HEK293 (cell line): Measurements from ENCODE around the gene CDK14.

ENCODE experiments used
- CTCF ChIA-PET: fragments of 350-600 bp; formaldehyde crosslinking; extraction: SDS; loops from one replicate; lab custom pipeline; 2021; ENCODE audit warnings: antibody characterized with exemption; lab: Yijun Ruan, JAX
- POLR2A ChIA-PET: fragments of 300-600 bp; formaldehyde crosslinking; extraction: SDS; loops from one replicate; lab custom pipeline; 2020; ENCODE audit warnings: antibody characterized with exemption, inconsistent platforms; lab: Yijun Ruan, JAX
- H3K27ac ChIP-seq: fragments of 200-500 bp; sonication (Bioruptor generic); 2 replicates; pipeline ENCODE4 v1.5.1; 2014; ENCODE audit warnings: low read depth, low read length, control low read depth, inconsistent platforms; ENCODE audit errors: extremely low read depth
- H3K36me3 ChIP-seq, 2 experiments: fragments of 200-500 bp in 1 of 2; sonication (Bioruptor generic) in 1 of 2; 1 replicate in 1 of 2; 2 replicates in 1 of 2; pipeline ENCODE4 v1.5.1; 2014 to 2017; ENCODE audit warnings: inconsistent platforms in 2 of 2, low read length in 2 of 2; ENCODE audit not compliant: control insufficient read depth in 2 of 2, insufficient read depth in 1 of 2
- H3K4me1 ChIP-seq: fragments of 200-500 bp; sonication (Bioruptor generic); 2 replicates; pipeline ENCODE4 v1.5.1; 2014; ENCODE audit warnings: mild to moderate bottlenecking, low read length, inconsistent platforms; ENCODE audit not compliant: control insufficient read depth, insufficient read depth
- H3K4me3 ChIP-seq: 2 replicates; pipeline ENCODE4 v1.5.1; 2011; ENCODE audit warnings: low read depth, mild to moderate bottlenecking, control low read depth, low read length, moderate library complexity
- H3K9me3 ChIP-seq: fragments of 200-500 bp; sonication (Bioruptor generic); 2 replicates; pipeline ENCODE4 v1.5.1; 2014; ENCODE audit warnings: low read depth, low read length, inconsistent platforms; ENCODE audit not compliant: control insufficient read depth, insufficient read depth
- GLIS1 ChIP-seq: fragments of 450-650 bp; formaldehyde crosslinking; IDR thresholded peaks from 2 replicates; pipeline ENCODE4 v1.5.1; 2016; ENCODE audit warnings: missing biosample characterization, missing genetic modification characterization
- KLF16 ChIP-seq: fragments of 450-650 bp; formaldehyde crosslinking; IDR thresholded peaks from 2 replicates; pipeline ENCODE4 v1.5.1; 2017; ENCODE audit warnings: missing biosample characterization, missing genetic modification characterization
- PRDM2 ChIP-seq: fragments of 450-650 bp; formaldehyde crosslinking; IDR thresholded peaks from 2 replicates; pipeline ENCODE4 v1.5.1; 2016; ENCODE audit warnings: missing biosample characterization, missing genetic modification characterization, borderline replicate concordance
- SALL2 ChIP-seq: fragments of 450-650 bp; formaldehyde crosslinking; IDR thresholded peaks from 2 replicates; pipeline ENCODE4 v1.5.0; 2017; ENCODE audit warnings: missing biosample characterization, mild to moderate bottlenecking, missing genetic modification characterization, borderline replicate concordance
- ZBTB44 ChIP-seq: fragments of 450-650 bp; IDR thresholded peaks from 2 replicates; pipeline ENCODE4 v1.5.1; 2018; ENCODE audit warnings: missing biosample characterization, mild to moderate bottlenecking, missing genetic modification characterization
- ZNF155 ChIP-seq: fragments of 450-650 bp; formaldehyde crosslinking; IDR thresholded peaks from 2 replicates; pipeline ENCODE4 v1.5.1; 2016; ENCODE audit warnings: missing biosample characterization, missing genetic modification characterization
- ZNF350 ChIP-seq: fragments of 450-650 bp; formaldehyde crosslinking; IDR thresholded peaks from 2 replicates; pipeline ENCODE4 v1.5.0; 2017; ENCODE audit warnings: missing biosample characterization, mild to moderate bottlenecking, missing genetic modification characterization
- ZNF677 ChIP-seq: fragments of 450-650 bp; IDR thresholded peaks from 2 replicates; pipeline ENCODE4 v1.5.0; 2018; ENCODE audit warnings: missing biosample characterization, mild to moderate bottlenecking, missing genetic modification characterization, moderate library complexity
- ZNF843 ChIP-seq: fragments of 450-650 bp; formaldehyde crosslinking; IDR thresholded peaks from 2 replicates; pipeline ENCODE4 v1.5.1; 2016; ENCODE audit warnings: missing biosample characterization, missing genetic modification characterization
- TF ChIP-seq, protein P1 (sequence below): fragments of 450-650 bp; formaldehyde crosslinking; IDR thresholded peaks from 2 replicates; pipeline ENCODE4 v1.5.1; 2016; ENCODE audit warnings: missing biosample characterization, missing genetic modification characterization
- TF ChIP-seq, protein P2 (sequence below): fragments of 450-650 bp; formaldehyde crosslinking; IDR thresholded peaks from 2 replicates; pipeline ENCODE4 v1.5.1; 2016; ENCODE audit warnings: missing biosample characterization, missing genetic modification characterization
- TF ChIP-seq, protein P3 (sequence below): fragments of 450-650 bp; formaldehyde crosslinking; IDR thresholded peaks from 2 replicates; pipeline ENCODE4 v1.5.1; 2016; ENCODE audit warnings: missing biosample characterization, missing genetic modification characterization

CDK14 gene

DNA sequence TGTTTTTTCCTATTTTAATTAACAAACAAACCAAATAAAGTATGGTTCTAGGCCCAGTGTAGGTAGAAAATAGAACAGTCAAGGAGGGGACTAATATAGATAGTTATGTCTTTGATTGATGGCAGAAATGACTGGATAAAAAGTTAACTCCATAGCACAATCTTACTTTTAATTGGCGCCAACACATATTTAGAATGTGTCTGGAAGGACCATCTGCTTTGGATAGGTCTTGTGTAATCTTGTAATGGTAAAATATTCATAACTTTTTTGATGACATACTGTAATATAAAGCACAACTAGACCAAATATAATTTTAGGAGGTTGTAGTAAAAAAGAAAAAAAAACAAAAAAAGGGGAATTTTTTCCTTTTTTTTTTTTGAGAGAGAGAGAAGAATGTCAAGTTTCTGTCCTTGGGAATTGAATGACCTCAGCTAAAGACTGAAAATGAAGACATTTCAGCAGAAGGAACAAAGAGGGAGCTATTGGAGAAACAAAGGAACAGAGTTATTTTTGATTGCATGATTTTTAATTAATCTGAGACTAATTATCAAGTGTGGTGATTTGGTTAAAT is 193.7 kb downstream of the CDK14 start (continued):
- TF ChIP-seq, protein P1, sequence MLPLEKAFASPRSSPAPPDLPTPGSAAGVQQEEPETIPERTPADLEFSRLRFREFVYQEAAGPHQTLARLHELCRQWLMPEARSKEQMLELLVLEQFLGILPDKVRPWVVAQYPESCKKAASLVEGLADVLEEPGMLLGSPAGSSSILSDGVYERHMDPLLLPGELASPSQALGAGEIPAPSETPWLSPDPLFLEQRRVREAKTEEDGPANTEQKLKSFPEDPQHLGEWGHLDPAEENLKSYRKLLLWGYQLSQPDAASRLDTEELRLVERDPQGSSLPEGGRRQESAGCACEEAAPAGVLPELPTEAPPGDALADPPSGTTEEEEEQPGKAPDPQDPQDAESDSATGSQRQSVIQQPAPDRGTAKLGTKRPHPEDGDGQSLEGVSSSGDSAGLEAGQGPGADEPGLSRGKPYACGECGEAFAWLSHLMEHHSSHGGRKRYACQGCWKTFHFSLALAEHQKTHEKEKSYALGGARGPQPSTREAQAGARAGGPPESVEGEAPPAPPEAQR (tag by site-specific recombination), result no peak
- TF ChIP-seq KLF16, result no peak
- TF ChIP-seq ZNF350 (tag by site-specific recombination), result no peak
- no peak for TF ChIP-seq ZNF843 (tag by site-specific recombination)
- TF ChIP-seq, protein P2, sequence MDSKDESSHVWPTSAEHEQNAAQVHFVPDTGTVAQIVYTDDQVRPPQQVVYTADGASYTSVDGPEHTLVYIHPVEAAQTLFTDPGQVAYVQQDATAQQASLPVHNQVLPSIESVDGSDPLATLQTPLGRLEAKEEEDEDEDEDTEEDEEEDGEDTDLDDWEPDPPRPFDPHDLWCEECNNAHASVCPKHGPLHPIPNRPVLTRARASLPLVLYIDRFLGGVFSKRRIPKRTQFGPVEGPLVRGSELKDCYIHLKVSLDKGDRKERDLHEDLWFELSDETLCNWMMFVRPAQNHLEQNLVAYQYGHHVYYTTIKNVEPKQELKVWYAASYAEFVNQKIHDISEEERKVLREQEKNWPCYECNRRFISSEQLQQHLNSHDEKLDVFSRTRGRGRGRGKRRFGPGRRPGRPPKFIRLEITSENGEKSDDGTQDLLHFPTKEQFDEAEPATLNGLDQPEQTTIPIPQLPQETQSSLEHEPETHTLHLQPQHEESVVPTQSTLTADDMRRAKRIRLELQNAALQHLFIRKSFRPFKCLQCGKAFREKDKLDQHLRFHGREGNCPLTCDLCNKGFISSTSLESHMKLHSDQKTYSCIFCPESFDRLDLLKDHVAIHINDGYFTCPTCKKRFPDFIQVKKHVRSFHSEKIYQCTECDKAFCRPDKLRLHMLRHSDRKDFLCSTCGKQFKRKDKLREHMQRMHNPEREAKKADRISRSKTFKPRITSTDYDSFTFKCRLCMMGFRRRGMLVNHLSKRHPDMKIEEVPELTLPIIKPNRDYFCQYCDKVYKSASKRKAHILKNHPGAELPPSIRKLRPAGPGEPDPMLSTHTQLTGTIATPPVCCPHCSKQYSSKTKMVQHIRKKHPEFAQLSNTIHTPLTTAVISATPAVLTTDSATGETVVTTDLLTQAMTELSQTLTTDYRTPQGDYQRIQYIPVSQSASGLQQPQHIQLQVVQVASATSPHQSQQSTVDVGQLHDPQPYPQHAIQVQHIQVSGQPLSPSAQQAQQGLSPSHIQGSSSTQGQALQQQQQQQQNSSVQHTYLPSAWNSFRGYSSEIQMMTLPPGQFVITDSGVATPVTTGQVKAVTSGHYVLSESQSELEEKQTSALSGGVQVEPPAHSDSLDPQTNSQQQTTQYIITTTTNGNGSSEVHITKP (tag by site-specific recombination), result no peak
- TF ChIP-seq PRDM2 (tag by site-specific recombination), result no peak
- no peak for TF ChIP-seq ZBTB44 (tag by site-specific recombination)
- TF ChIP-seq GLIS1 (tag by site-specific recombination), result no peak
- TF ChIP-seq SALL2 (tag by site-specific recombination), result no peak
- TF ChIP-seq, protein P3, sequence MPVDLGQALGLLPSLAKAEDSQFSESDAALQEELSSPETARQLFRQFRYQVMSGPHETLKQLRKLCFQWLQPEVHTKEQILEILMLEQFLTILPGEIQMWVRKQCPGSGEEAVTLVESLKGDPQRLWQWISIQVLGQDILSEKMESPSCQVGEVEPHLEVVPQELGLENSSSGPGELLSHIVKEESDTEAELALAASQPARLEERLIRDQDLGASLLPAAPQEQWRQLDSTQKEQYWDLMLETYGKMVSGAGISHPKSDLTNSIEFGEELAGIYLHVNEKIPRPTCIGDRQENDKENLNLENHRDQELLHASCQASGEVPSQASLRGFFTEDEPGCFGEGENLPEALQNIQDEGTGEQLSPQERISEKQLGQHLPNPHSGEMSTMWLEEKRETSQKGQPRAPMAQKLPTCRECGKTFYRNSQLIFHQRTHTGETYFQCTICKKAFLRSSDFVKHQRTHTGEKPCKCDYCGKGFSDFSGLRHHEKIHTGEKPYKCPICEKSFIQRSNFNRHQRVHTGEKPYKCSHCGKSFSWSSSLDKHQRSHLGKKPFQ (tag by site-specific recombination), result no peak
- TF ChIP-seq, all 188 proteins: peak for 0

DNA sequence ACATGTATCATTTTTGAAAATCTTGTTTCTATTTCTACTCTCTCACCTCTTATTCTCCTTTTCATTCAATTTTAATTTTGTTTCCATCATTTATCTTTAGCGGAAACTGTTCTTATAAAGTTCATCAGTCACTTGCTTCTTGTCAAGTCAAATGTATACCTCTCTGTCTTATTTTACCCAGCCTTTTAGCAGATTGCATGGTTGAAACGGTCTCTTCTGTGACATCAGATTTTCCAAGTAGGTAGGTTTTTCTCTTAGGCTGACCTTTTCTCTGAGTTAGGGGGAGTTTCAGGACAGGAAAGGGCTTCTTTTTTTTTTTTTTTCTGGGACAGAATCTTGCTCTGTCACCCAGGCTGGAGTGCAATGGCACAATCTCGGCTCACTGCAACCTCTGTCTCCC is 195.5 kb downstream of the CDK14 start:
- CTCF ChIA-PET, result no interaction called here
- POLR2A ChIA-PET, result no interaction called here
- no peak overlapping the region for H3K4me3 ChIP-seq

More for the DNA sequence above, 195.5 kb downstream of the CDK14 start:
- Histone ChIP-seq H3K4me1 (no peaks in the 10 kb centered on the region), H3K36me3 (no peaks in the 10 kb centered on the region), H3K9me3 (no peaks in the 10 kb centered on the region), H3K27ac (no peak overlapping the region)
- TF ChIP-seq ZNF155 (tag by site-specific recombination) (no peak), ZNF677 (tag by site-specific recombination) (peak; percentile 44; the same call in 1 of the 2 replicates)
